IPS DF 6.9 (cell line): ENCODE measurements around the gene S100PBP.
"Not testable (repeated sequence)": the region's sequence is repeated elsewhere in the genome, so short reads cannot be mapped to it uniquely, and the experiment has no call there.

Experiments
- DNase-seq: peaks from one replicate; pipeline ENCODE4 v3.0.0-alpha.2; 2013; ENCODE audit warnings: low read depth, low spot score
- H3K27ac ChIP-seq: one replicate; pipeline ENCODE4 v1.5.1; 2013; ENCODE audit warnings: low read length, control low read depth
- H3K27me3 ChIP-seq: 2 replicates; pipeline ENCODE4 v1.6.1; 2013; ENCODE audit warnings: mild to moderate bottlenecking, low read length; ENCODE audit not compliant: control insufficient read depth, insufficient read depth
- H3K36me3 ChIP-seq: 2 replicates; pipeline ENCODE4 v1.6.1; 2013; ENCODE audit warnings: low read length; ENCODE audit not compliant: control insufficient read depth, insufficient read depth
- H3K4me1 ChIP-seq: 2 replicates; pipeline ENCODE4 v1.6.1; 2013; ENCODE audit warnings: low read length; ENCODE audit not compliant: control insufficient read depth, insufficient read depth
- H3K4me3 ChIP-seq: 2 replicates; pipeline ENCODE4 v1.5.1; 2013; ENCODE audit warnings: mild to moderate bottlenecking, low read length
- H3K9me3 ChIP-seq: 2 replicates; pipeline ENCODE4 v1.6.1; 2013; ENCODE audit warnings: low read length, inconsistent platforms; ENCODE audit not compliant: control insufficient read depth, insufficient read depth
- WGBS: extraction: QIAGEN DNeasy Blood & Tissue Kit; methylation state at CpG from one replicate; pipeline ENCODE4 v1.1.7; 2013; ENCODE audit warnings: mixed read lengths, missing lambda C conversion rate; ENCODE audit not compliant: insufficient read length, insufficient coverage; 5-methylcytosine and 5-hydroxymethylcytosine counted together

Gene S100PBP

DNA sequence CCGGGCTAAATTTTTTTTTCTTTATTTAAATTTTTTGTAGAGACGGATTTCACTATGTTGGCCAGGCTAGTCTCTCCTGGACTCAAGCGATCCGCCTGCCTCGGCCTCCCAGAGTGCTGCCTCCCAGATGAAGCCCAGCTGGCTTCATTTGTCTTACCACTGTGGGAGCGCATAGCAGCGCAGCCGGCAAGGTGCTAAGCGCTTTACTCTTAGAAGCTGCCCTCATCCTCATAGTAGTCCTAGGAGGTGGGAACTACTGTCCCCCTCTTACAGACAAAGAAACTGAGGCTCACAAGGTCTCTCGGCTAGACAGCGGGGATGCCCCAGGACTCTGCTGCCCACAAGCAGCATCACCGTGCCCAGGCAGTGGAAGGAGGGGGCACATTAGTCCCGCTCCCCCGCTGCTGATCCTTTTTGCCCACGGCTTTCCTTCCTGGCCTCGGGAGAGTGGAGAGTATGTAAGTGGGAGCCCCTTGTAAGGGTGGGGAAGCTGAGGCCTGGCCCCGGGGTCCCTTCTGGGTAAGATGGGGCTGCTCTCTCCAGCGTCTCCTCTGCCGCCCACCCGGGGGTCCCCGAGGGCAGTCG, 83.0 kb downstream of the S100PBP start:
- peaks cover 14% of the 10 kb centered on the region for H3K27me3 ChIP-seq
- no CpG with 5 or more reads among the region's 22 CpGs for WGBS

GRCh38 chr1:32900956-32901822, 83.7 kb downstream of the S100PBP start, which contains the start of gene TMEM54:
Gene TMEM54, minus strand, starts transcription at chr1:32901389. Its CDS starts 151 bp downstream, at chr1:32901238.
- peaks cover 14% of the 10 kb centered on the region for H3K27me3 ChIP-seq
- no peak within 1 kb of the TSS for H3K27ac ChIP-seq
- WGBS = no CpG with 5 or more reads among the region's 92 CpGs
- DNase-seq = no peak
- H3K36me3 ChIP-seq = no peaks in the 10 kb centered on the region
- no peaks in the 10 kb centered on the region for H3K4me1 ChIP-seq
- peak within 1 kb of the TSS; percentile 38; the same call in 1 of the 2 replicates for H3K4me3 ChIP-seq
- no peaks in the 10 kb centered on the region for H3K9me3 ChIP-seq

More for the DNA sequence above, 83.0 kb downstream of the S100PBP start:
- no peak for DNase-seq
- no peak overlapping the region for H3K27ac ChIP-seq
- no peaks in the 10 kb centered on the region for H3K36me3 ChIP-seq
- no peaks in the 10 kb centered on the region for H3K9me3 ChIP-seq
- H3K4me3 ChIP-seq = peak overlapping the region; percentile 38; the same call in 1 of the 2 replicates
- H3K4me1 ChIP-seq = no peaks in the 10 kb centered on the region

DNA sequence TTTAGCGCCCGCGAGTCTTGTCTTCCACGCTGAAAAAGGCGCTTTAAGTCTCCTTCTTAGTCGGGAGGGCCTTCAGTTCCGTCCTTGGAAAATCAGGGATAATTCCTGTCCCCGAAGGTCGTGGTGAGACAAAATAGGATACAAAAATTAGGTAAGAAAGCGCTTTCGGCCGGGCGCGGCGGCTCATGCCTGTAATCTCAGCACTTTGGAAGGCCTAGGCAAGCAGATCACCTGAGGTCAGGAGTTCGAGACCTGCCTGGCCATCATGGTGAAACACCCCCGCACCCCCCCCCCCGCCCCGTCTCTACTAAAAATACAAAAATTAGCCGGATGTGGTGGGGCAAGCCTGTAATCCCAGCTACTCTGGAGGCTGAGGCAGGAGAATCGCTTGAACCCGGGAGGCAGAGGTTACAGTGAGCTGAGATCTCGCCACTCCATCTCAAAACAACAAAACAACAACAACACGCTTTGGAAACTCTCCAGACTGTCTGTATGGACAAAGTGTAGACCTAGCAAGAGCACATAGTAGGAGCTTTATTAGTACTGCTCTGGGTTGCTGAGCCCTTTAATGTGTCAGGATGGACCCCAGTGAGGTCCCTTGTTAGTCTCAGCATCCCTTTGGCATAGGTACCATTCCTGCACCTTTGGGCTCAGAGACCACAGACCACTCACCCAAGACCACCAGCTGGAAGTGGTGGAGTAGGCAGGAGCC, 84.5 kb downstream of the S100PBP start:
- H3K4me3 ChIP-seq = peak overlapping the region; percentile 38; the same call in 1 of the 2 replicates
- no peaks in the 10 kb centered on the region for H3K9me3 ChIP-seq
- no peaks in the 10 kb centered on the region for H3K4me1 ChIP-seq
- no CpG with 5 or more reads among the region's 24 CpGs for WGBS
- H3K27ac ChIP-seq = no peak overlapping the region
- peaks cover 14% of the 10 kb centered on the region for H3K27me3 ChIP-seq
- DNase-seq = no peak
- H3K36me3 ChIP-seq = no peaks in the 10 kb centered on the region

DNA sequence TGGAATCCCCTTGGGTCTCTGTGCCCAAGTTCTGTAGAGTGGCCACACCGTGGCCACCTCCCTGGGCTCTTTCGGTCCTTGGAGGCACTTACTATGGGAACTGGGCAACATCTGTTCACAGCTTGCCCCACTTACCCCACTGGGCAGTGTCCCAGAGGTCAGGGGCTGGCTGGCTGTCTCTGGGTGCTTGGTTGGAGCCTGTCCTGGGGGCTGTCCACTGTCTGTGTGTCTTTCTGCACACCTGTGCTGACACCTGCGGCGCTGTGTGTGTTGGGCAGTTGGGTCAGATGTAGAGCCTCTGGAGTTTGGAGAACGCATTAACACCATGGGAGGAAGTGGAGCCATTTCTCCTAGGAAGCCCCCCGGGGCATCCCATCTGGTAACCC, 85.1 kb downstream of the S100PBP start:
- H3K4me3 ChIP-seq = no peak overlapping the region
- no peak for DNase-seq
- WGBS = no CpG with 5 or more reads among the region's 6 CpGs
- no peaks in the 10 kb centered on the region for H3K4me1 ChIP-seq
- no peaks in the 10 kb centered on the region for H3K36me3 ChIP-seq
- no peaks in the 10 kb centered on the region for H3K9me3 ChIP-seq
- H3K27me3 ChIP-seq = peaks cover 14% of the 10 kb centered on the region
- no peak overlapping the region for H3K27ac ChIP-seq

DNA sequence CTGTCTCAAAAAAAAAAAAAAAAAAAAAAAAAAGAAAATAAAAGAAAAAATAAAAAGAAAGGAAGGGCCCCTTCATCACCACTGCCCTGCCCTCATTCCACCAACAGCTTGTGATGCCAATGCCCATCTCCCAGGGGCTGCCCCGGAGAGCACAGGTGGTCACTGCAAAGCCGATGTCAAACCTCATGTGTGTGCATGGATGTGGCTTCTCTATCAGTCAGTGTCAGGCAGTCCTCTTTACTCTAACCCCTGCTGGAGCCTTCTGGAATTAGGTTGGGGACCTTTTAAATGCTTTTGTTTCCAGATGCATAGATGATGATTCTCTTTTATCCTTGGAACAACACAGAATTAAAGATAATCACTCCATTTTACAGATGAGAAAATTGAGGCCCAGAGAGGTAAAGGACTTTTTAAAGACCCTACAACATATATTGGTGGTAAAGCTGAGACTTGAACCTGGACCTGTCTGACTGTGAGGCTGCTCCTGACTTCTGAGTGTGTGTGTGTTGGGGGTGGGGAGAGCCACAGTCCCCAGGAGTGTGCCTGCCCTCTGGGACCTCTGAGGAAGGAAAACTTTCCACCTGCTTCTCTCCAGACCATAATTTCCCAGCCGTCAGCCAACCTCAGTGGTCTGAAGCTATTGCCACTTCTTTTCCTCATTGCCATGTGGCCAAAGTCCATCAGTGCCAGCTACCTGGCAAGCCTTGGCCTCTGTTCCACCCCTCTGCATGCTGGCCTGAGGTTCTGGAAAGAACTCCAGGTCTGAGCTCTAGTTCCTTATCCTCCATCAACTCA, 86.7 kb downstream of the S100PBP start:
- no peak for DNase-seq
- H3K27ac ChIP-seq = no peak overlapping the region
- WGBS = no CpG with 5 or more reads among the region's 3 CpGs

GRCh38 chr1:32904797-32905196, 87.3 kb downstream of the S100PBP start:
- Histone ChIP-seq H3K9me3 (no peaks in the 10 kb centered on the region), H3K4me3 (no peak overlapping the region), H3K36me3 (no peaks in the 10 kb centered on the region), H3K27ac (no peak overlapping the region), H3K27me3 (peaks cover 12% of the 10 kb centered on the region), H3K4me1 (no peaks in the 10 kb centered on the region)
- no CpG with 5 or more reads among the region's 2 CpGs for WGBS
- no peak for DNase-seq

More for the DNA sequence above, 86.7 kb downstream of the S100PBP start:
- H3K27me3 ChIP-seq = peaks cover 14% of the 10 kb centered on the region
- no peaks in the 10 kb centered on the region for H3K4me1 ChIP-seq
- H3K4me3 ChIP-seq = no peak overlapping the region
- H3K9me3 ChIP-seq = no peaks in the 10 kb centered on the region
- H3K36me3 ChIP-seq = no peaks in the 10 kb centered on the region

DNA sequence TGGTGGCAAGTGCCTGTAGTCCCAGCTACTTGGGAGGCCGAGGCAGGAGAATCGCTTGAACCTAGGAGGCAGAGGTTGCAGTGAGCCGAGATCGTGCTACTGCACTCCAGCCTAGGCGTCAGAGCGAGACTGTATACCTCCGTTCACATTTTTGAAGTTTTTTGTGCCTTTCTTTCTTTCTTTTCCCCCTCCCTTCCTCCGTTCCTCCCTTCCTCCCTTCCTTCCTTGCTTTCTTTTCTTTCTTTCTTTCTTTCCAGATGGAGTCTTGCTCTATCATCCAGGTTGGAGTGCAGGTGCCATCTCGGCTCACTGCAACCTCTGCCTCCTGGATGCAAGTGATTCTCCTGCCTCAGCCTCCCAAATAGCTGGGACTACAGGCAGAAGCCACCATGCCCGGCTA, 88.1 kb downstream of the S100PBP start:
- H3K4me1 ChIP-seq, H3K36me3 ChIP-seq, H3K27me3 ChIP-seq, H3K9me3 ChIP-seq, H3K4me3 ChIP-seq, DNase-seq, H3K27ac ChIP-seq: not testable (repeated sequence)
- WGBS = no CpG with 5 or more reads among the region's 10 CpGs

- no CpG with 5 or more reads among the region's 7 CpGs for WGBS
- Histone ChIP-seq H3K9me3 (no peaks in the 10 kb centered on the region), H3K27ac (no peak overlapping the region), H3K27me3 (peaks cover 2% of the 10 kb centered on the region; the same call in 1 of the 2 replicates), H3K4me3 (no peak overlapping the region), H3K4me1 (no peaks in the 10 kb centered on the region), H3K36me3 (no peaks in the 10 kb centered on the region)
- no peak for DNase-seq
These were observed 89.2 kb downstream of the S100PBP start for GRCh38 chr1:32906654-32907053.

DNA sequence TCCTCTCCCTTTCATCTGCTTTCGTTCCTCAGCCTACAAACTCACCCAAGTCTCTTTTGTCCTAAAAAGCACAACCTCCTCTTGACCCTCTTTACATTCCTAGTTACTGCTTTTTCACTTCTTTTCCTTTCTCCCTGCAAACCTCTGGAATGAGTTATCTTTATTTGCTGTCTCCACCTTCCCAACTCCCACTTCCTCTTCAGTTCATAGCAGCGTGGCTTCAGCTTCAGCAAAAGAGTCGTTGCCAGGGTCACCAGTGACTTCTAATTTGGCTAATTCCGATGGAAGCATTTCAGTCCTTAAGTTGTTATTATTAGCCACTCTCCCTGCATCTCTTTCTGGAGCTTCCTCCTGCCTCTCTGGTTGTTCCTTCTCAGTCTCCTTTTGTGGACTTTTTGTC, 90.0 kb downstream of the S100PBP start:
- DNase-seq = no peak
- Histone ChIP-seq H3K27me3 (no peaks in the 10 kb centered on the region; the same call in 1 of the 2 replicates), H3K4me1 (no peaks in the 10 kb centered on the region), H3K27ac (no peak overlapping the region), H3K36me3 (no peaks in the 10 kb centered on the region), H3K9me3 (no peaks in the 10 kb centered on the region), H3K4me3 (no peak overlapping the region)
- WGBS = no CpG with 5 or more reads among the region's 4 CpGs
